Measurements from ENCODE around the gene GRHPR.

Gene GRHPR

DNA sequence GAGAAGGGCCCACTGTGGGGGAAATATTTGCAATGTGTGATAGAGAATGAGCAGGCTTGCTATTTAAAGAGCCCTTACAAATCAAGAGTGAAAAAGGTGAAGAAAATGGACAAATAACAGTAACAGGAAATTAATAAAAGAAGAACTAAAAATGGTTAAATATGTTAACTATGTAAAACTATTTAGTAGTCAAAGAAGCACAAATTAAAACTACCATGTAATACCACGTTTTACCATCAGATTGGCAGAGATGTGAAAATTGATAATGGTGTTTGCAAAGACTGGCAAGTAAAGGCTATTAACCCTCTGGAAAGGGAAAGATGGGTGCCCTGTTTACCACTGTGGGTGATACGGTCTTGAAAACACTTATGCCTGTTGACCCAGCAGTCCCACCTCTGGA is 23.2 kb upstream of the GRHPR start:
- no peak for DNase-seq (ENCODE audit: low spot score)

DNA sequence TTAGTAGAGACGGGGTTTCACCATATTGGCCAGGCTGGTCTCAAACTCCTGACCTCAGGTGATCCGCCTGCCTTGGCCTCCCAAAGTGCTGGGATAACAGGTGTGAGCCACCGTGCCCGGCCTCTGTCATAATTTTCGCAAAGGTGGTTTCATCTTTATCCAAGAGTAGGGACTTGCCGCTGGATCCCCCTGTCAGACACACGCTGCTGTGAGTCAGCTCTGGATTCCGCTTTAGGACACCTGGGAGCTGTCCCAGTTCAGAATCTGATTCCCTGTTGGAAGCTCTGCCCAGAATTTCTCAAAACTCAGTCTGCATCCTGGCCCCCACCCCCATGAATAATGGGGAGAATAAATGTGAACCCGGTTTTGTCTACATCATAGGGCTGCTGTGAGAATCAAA is 17.9 kb upstream of the GRHPR start:
- no peak for DNase-seq (ENCODE audit: low spot score)

DNA sequence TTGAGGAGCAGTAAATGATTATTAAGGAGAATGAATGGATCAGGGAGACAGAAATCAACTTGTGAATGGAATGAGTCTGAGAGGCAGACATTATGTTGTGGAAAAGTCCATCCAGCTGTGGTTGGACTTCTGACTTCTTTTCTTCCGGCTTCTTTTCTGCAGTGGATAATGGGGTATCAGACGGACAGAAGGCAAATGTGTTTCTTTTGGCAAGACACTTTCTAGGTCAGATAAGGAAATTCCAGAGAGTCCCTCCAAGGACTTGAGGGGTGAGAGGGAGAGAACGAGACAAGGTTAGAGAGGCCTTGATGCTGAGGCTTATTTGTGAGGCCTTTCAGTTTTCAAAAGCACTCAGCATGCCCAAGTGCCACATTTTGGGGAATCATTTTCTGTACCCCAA is 17.1 kb upstream of the GRHPR start:
- no peak for DNase-seq (ENCODE audit: low spot score)

DNA sequence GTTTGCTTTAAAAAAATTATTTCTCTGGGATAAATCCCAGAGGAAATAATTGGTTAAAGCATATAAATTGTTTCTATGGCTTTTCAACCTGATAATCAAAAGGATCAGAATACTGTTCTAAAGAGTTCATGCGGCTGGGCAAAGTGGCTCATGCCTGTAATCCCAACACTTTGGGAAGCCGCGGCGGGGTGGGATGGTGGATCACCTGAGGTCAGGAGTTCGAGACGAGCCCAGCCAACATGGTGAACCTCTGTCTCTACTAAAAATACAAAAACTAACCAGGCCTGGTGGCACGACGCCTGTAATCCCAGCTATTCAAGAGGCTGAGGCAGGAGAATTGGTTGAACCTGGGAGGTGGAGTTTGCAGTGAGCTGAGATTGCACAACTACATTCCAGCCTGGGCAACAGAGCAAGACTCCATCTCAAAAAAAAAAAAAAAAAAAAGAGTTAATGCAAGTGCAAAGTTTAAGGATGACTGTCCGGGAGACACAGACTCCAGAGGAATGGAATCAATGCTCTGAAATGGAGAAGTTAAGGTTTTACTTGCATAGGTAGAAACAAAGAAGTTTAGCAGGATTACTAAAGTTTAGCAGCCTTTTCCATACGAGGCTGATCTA is 16.6 kb upstream of the GRHPR start:
- no peak for DNase-seq (ENCODE audit: low spot score)

DNA sequence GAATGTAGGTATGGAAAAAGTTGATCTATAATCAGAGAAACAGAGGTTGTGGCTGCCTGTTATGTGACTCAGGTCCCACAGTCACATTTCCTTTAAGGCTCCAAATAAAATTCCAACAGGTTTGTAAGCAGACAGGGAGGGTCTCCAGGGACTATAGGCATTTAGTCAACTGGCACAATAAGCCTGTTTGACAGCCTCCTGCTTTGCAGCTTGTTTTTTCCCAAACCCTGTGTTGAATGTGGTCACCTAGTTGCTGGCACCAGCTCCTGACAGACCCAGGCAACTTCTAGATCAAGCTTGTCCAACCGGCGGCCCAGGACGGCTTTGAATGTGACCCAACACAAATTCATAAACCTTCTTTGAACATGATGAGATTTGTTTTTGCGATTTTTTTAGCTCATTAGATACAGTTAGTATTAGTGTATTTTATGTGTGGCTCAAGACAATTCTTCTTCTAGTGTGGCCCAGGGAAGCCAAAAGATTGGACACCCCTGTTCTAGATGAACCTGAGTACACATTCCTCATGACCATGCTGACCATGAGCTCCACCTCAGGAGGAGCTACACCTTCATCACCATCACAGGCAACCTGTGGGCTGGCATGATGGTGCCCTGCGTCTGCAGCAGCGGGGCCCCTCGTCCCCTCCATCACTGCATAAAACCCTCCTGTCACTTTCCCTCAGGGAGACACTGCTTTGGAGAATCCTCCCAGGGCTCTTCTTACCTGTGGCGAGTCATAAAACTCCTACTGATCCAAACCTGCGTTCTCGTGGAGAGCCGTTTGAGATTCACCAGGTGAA is 15.7 kb upstream of the GRHPR start:
- no peak for DNase-seq (ENCODE audit: low spot score)

DNA sequence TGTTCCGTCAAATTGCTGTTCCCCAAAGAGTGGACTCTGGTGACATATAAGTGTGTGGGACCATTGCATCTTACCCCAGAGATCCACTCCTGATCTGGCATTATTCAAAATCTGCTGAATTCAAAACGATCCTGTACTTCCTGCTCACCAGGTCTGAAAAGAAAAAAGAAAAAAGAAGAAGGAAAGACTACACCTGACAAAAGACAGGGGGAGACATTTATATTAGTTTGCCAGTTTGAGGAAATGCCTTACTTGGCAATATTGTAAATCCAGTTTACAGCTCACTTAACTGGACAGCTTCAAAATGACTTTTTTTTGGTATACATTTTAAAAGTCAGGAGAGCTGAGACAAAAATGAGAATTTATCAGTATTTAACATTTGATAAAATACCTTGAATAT is 15.0 kb upstream of the GRHPR start:
- no peak for DNase-seq (ENCODE audit: low spot score)

DNA sequence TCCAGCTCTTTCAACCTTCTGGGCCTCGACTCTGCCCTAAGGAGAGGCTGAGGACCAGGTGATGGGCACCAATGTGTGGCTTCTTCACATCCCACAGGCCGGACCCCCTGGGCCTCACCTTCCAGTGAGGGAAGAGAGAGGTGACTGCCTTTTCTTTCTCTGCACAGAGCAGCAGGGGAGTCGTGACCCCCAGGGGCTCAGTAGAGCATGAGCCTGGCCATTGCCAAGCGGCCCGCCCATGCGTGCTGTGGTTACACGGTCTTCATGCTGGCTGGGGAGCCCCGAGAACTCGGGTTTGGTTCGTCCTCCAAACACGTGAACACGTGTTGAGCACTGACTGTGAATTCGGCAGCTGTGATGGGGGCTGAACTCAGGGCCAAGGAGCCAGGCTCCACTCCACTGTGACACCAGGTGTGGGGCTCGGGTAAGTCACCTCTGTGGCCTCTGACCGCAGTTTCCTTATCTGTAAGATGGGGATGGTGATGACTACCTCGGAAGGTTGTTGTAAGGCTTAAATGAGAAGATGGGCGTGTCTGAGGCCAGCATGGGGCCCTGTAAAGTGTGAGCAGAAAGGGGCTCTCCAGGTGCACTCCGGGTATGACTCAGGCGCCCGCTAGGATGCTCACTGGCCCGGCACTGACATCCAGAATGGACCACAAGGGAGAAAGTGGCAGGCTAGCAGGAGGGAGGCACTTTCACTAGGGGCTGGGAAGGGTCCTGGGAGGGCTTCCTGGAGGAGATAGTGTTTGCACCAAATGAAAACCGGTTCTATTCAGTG is 13.4 kb upstream of the GRHPR start:
- no peak for DNase-seq (ENCODE audit: low spot score)

DNA sequence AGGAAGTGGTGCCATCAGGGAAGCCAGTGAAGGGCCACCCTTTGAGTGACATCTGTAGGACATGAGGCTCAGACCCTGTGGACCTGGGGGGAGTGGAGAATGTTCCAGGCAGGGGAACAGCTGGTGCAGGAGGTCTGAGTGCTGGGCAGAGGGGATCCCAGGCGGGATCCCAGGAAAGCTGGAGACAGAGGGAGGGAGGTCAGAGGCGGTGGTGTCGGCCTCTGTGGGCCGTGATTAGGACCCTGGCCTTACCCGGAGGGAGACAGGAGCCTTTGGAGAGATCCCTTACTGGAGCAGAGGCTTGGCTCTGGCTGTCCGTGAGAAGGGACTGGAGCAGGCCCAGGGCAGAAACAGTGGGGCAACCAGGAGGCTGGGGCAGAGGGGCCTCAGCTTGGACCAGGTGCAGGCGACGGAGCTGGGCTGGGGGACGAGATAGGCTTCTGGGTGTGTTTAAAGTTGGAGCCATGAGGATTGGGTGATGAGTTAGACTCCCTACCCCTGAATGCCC is 12.1 kb upstream of the GRHPR start:
- DNase-seq (ENCODE audit: low spot score), result no peak

DNA sequence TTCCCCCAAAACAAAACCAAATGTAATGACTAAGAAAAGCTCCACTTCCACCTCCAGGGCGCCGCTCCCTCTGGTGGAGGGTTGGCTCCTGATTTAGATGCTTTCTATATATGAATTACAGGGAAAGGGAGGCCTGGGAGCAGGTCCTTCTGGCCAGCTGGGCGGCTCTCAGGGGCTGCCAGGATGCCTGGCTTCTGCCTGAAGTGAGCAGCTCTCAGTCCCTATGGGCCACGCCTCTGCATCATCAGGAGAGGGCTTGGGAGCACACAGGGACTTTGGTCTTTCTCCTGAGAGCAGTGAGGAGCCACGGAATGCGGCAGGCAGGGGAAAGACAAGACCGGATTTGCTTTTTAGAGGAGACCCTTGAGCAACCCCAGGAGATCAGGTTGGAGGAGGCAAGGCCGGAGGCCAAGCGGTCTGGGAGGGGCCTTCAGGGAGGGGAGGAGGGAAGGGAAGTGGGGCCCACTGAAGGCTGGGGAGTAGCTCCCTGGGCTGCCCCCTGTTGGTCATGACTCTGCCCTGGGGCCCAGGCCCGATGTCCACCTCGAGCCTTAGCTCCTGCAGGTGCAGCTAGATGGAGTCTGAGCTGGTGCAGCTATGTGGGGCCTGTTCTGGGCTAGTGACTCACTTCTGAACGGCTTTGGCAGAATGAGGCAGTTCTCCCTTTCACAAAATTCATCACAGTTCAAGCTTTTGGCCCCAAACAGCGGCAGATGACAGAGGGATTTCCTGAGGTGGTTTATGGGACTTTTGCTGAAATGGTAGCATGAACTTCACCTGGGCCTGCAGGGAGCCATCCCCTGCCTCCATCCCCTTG is 11.3 kb upstream of the GRHPR start:
- no peak for DNase-seq (ENCODE audit: low spot score)

DNA sequence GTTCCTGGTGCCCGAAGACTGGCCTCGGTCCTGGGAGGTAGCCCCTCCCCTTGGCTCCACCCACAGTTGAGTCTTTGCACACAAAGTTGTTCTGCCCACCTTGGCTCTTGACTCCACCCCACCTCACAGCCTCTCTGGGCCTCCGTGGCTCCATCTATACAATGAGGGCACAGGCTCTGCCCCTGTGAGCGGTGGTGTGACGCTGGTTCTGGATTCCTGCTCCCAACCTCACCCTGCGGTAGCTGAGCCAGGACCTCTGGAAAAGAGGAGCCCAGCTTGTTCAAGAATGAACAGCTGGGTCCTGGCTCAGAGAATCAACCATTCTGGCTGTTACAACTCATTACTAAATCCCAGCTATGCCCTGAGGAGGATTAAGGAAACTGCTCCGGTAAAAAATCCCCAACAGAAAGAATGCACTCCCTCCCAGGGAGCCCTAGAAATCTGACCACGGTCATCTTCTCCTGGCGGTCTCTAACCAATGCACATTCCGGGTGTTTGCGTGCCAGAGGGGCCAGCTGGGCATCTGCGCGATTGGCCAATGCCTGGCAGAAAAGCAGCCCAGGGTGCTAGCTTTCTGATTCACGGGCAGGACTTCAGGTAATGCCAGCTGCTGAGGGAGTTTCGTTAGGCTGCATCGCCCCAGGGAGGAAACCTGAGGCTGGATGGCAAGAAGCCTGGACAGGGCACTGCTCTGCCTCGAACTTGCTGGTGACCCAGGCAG is 9.9 kb upstream of the GRHPR start:
- no peak for DNase-seq (ENCODE audit: low spot score)

DNA sequence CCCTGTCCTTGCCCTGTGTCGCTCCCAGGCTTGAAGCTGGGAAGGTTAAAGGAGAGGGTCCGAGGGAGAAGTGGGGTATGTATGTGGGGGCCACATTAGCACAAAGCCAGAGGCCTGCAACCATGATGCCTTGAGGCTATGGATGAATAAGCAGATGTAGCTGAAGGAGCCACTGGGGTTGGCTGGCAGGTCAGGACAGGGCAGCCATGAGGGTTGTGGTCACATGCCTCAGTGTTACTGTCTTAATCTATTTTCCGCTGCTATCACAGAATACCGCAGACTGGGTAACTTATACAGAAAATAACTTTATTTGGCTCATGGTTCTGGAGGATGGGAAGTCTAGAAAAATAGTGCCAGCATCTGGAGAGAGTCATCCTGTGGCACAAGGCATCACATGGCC is 9.2 kb upstream of the GRHPR start:
- no peak for DNase-seq (ENCODE audit: low spot score)

DNA sequence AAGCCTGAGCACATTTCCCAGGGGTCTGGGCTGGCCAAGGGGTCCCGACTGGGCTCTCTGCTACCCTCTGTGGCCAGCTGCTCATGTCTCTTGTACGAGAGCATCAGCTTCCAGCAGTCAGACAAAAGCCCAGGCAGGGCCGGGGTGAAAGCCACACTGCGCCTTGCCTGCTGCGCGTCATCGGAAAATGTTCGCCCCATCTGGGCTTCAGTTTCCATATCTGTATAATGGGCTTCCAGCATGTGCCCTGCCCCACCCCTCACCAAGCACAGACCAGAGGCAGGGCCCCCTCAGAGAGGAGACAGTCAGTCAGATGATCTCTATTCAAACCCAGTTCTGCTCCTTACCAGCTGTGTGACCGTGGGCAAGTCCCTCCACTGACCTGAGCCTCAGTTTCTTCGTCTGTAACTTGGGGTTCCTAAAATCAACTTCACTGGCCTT is 8.0 kb upstream of the GRHPR start:
- DNase-seq (ENCODE audit: low spot score), result no peak

DNA sequence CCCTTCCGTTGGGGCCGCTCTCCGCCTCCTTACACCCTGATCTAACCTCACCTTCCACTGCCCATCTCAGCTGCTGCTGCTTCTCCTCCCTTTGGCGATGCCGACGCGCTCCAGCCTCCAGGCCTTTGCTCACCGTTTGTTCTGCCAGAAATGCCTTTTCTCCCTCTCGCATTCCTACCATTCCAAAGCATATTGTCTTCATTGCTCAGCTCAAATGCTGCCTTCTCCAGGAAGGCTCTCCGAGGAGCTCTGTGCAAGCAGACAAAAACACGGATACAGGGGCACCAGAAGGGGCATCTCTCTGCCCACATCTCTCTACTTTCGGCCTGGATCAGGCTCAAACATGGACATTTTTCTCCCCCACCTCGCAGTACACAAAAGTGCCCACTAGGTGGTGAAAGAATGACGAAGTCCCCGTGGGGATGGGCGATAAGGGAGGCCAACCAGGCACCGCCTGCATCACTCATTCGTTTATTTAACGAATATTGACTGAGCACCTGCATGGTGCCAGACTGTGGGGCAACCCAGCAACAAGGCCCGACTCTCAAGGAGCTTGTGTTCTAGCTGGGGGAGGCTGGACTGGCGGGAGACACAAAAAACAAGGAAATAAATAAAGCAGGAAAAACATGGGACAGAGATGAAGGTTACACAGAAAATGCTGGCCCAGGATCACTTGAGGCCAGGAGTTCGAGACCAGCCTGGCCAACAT is 7.3 kb upstream of the GRHPR start:
- DNase-seq (ENCODE audit: low spot score), result peak; percentile 82

DNA sequence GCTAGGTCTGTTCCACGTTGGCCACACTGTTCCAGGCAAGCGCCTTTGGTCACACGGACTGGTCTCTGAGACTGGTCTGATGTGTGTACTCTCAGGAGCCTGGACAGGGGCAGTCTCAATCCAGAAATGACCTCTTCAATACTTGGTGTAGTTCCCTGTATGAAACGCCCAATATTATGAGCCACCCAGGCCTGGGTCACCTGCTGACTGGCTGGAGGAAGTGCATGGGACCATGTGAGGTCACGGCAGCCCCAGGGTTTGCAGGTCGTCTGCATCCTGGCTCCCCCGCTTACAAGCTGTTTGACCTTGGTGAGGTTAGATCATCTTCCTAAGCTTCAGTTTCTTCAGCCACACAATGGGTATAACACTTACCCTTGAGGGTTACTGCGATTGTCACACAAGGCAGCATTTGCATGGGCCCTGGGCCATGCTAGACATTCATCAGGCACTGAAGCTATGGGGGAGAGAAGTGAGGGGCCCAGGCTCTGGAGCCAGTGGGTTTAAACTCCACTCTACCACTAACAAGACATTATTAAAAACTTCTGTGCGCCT is 5.2 kb upstream of the GRHPR start:
- DNase-seq (ENCODE audit: low spot score), result no peak

DNA sequence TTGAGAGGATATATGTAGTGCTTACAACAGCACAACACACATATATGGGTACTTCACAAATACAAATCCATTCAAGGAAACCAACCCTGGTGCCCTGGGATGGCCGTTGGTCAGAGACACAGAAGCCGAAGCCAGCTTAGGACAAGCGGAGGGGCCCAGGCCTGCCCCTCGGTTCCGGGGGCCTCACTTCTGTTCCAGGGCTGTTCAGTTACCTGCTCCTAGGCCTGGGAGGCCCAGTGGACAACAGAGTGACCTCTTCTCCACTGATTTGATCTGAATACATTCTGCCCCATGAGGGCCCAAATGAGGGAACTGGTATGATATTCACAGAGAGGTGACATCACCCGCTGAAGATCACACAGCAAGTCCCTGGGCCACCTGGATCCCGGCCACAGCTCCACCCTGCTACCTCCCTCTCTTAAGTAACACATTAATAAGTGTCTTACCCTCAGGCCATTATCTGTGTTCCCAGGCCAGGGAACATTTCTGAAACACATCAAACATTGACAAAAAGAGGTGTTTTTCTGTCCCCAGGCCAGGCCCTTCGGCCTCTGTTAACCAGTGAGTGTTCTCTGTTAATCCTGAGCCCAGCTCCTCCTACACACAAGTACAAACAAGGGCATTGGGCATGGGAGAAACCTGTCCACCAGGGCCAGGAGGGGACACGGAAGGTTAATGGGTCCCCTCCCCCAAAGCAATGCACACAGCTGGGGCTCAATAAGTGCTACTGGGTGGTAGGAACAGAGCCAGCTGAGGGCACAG is 4.5 kb upstream of the GRHPR start:
- DNase-seq (ENCODE audit: low spot score), result no peak

DNA sequence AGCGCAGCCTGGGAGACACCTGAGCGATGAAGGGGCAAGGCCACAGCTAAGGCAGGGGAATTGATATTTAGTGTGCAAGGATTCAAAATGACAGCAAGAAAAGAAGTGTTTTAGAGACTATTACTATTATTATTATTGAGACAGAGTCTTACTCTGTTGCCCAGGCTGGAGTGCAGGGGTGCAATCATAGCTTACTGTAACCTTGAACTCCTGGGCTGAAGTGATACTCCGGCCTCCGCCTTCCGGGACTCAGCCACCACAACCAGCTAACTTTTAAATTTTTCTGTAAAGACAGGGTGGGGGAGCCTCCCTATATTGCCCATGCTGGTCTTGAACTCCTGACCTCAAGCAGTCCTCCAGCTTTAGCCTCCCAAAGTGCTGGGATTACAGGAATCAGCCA is 3.3 kb upstream of the GRHPR start:
- no peak for DNase-seq (ENCODE audit: low spot score)

DNA sequence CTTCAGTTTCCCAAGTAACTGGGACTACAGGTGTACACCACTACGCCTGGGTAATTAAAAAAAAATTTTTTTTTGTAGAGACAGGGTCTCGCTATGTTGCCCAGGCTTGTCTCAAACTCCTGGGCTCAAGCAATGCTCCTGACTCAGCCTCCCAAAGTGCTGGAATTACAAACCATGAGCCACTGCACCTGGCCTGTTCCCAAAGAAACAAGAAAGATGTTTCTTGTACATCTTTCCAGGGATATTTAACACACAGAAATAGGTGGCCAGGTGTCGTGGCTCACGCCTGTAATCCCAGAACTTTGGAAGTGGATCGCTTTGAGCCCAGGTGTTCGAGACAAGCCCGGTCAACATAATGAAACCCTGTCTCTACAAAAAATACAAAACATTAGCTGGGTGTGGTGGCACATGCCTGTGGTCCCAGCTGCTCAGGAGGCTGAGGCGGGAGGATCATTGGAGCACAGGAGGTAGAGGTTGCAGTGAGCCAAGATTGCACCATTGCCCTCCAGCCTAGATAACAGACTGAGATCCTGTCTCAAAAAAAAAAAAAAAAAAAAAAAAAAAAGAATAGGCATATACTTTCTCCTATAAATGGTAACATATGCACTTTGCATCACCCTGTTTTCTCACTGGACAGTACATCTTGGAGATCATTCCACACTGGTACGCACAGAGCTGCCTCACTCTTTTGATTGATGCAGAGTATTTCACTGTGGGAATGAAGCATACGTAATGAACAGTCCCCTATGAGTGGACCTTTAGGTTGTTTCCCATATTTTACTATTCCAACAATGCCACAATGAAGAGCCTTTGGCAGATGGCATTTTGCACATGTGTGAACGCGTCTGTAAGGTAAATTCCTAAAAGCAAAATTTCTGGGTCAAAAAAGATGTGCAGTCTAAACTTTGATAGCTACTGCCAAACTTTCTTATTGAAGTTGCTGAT is 2.0 kb upstream of the GRHPR start:
- no peak for DNase-seq (ENCODE audit: low spot score)

DNA sequence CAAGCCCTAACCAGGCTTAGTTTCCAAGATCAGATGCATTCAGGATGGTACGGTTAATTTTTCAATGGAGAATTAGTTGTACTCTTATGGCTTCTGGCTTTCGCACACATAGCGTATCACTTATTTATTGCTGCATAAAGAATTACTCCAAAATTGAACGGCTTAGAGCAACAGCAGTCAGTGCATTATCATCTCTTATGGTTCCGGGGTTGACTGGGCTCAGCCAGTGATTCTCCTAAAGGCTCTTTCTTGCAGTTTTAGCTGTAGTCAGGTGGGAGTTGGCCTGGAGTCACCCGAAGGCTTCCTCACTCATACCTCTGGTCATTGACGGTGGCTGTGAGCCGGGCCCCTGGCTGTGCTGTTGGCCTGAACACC is 595 bp upstream of the GRHPR start:
- DNase-seq (ENCODE audit: low spot score), result no peak

DNA sequence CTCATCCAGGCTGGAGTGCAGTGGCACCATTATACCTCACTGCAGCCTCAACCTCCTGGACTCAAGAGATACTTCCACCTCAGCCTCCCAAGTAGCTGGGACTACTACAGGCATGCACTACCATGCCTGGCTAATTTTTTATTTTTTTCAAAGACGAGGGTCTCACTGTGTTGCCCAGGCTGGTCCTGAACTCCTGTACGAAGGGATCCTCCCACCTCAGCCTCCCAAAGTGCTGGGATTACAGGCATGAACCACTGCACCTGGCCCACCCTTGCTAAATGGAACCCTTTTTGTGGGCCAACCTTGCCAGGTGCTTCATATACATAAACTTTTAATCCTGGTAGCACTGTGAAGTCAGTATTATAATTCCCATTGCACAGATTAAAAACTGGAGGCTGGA is 1.0 kb downstream of the GRHPR start:
- DNase-seq (ENCODE audit: low spot score), result no peak

Measured in hematopoietic multipotent progenitor cell treated with erythropoietin and hydrocortisone succinate and interleukin-3 and kit ligand, for 15 days (in vitro differentiated cells).